SK-N-MC (cell line): ENCODE data around the gene XXYLT1.

Source experiments
- EZH2 ChIP-seq: fragments of 200-600 bp; sonication (generic); IDR thresholded peaks from one replicate; pipeline ENCODE4 v1.6.1; 2017; ENCODE audit warnings: antibody characterized with exemption
- POLR2AphosphoS5 ChIP-seq: IDR thresholded peaks from 2 replicates; pipeline ENCODE4 v1.6.1; 2012; ENCODE audit warnings: mild to moderate bottlenecking, low read depth, low read length, borderline replicate concordance

DNA sequence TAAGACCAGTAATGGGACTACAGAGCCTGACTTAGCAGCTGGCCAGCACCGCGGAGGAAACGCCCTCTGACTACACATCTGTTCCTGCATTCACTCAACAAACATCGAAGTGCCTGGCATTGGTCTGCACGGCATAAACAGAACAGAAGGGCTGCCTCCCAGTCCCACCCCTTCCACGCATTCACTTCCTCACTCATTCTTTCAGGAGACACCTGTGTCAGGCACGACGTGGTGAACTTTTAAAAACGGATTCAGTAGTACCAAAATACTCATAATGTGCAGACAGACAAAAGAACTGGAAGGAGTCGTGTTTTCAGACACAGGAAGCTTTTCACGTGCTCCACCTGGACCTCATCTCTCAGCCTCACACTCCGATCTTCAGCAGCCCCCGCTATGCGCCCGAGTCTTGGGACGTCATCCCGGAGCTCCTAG is 123.3 kb downstream of the XXYLT1 start:
- no peak for TF ChIP-seq POLR2AphosphoS5
- TF ChIP-seq EZH2, result no peak
